ENCODE data around the gene SBNO2. TPM values are rescaled to one million over a fixed set of nuclear protein-coding genes. Genes with fewer than 3 reads are reported as not detected.

Gene SBNO2
- total and polyA plus RNA-seq, 4 donors, result 45.6 to 155 (median 95.9) TPM

GRCh38 chr19:1064661-1065605, 109.1 kb downstream of the SBNO2 start:
- peak; percentile 54 to 78 (median 75) for DNase-seq
- peak; percentile 84 for TF ChIP-seq CTCF (IDR thresholded peaks at IDR 0.05; ENCODE audit: control extremely low read depth, extremely low read depth)
- H3K27ac ChIP-seq (ENCODE audit: low read depth in 1 of 2, low read length in 1 of 2), result peak overlapping the region in 1 of 2 donors; percentile 56
- H3K36me3 ChIP-seq (ENCODE audit: control insufficient read depth in 4 of 4, insufficient read depth in 4 of 4, low read length in 4 of 4), result no peaks in the 10 kb centered on the region
- ATAC-seq (ENCODE audit: insufficient read depth, low FRiP score), result peak; percentile 32
- H3K27me3 ChIP-seq (ENCODE audit: control insufficient read depth in 3 of 3, insufficient read depth in 3 of 3, low read length in 2 of 3), result peaks cover 0 to 29% (median 26%) of the 10 kb centered on the region in 3 donors
- peaks cover 0 to 2% (median 0%) of the 10 kb centered on the region in 4 donors for H3K9me3 ChIP-seq (ENCODE audit: control insufficient read depth in 4 of 4, insufficient read depth in 3 of 4, low read length in 3 of 4)
- WGBS, 2 donors, result 9 to 13% methylated on average over 57 to 60 of the region's 60 CpGs
- H3K4me3 ChIP-seq, result no peak overlapping the region
- H3K9ac ChIP-seq (ENCODE audit: insufficient read depth in 1 of 2, low read length in 2 of 2), result no peak overlapping the region
- H3K4me1 ChIP-seq (ENCODE audit: control insufficient read depth in 5 of 5, insufficient read depth in 5 of 5, low read length in 5 of 5), result peaks cover 0 to 29% (median 0%) of the 10 kb centered on the region in 5 donors

GRCh38 chr19:1063909-1064660, 110.0 kb downstream of the SBNO2 start:
- Histone ChIP-seq H3K4me1 (ENCODE audit: control insufficient read depth in 5 of 5, insufficient read depth in 5 of 5, low read length in 5 of 5) (peaks cover 0 to 26% (median 0%) of the 10 kb centered on the region in 5 donors), H3K9ac (ENCODE audit: insufficient read depth in 1 of 2, low read length in 2 of 2) (no peak overlapping the region), H3K4me3 (no peak overlapping the region), H3K36me3 (ENCODE audit: control insufficient read depth in 4 of 4, insufficient read depth in 4 of 4, low read length in 4 of 4) (no peaks in the 10 kb centered on the region), H3K9me3 (ENCODE audit: control insufficient read depth in 4 of 4, insufficient read depth in 3 of 4, low read length in 3 of 4) (peaks cover 0 to 2% (median 0%) of the 10 kb centered on the region in 4 donors), H3K27ac (ENCODE audit: low read depth in 1 of 2, low read length in 1 of 2) (no peak overlapping the region), H3K27me3 (ENCODE audit: control insufficient read depth in 3 of 3, insufficient read depth in 3 of 3, low read length in 2 of 3) (peaks cover 0 to 24% (median 18%) of the 10 kb centered on the region in 3 donors)
- no peak for DNase-seq
- TF ChIP-seq CTCF (IDR thresholded peaks at IDR 0.05; ENCODE audit: control extremely low read depth, extremely low read depth), result no peak
- no peak for ATAC-seq (ENCODE audit: insufficient read depth, low FRiP score)
- 68 to 83% methylated on average over 37 of the region's 37 CpGs for WGBS, 2 donors

- Histone ChIP-seq H3K4me1 (ENCODE audit: control insufficient read depth in 5 of 5, insufficient read depth in 5 of 5, low read length in 5 of 5) (peaks cover 0 to 25% (median 0%) of the 10 kb centered on the region in 5 donors), H3K27ac (ENCODE audit: low read depth in 1 of 2, low read length in 1 of 2) (no peak overlapping the region), H3K4me3 (no peak overlapping the region), H3K9ac (ENCODE audit: insufficient read depth in 1 of 2, low read length in 2 of 2) (no peak overlapping the region), H3K27me3 (ENCODE audit: control insufficient read depth in 3 of 3, insufficient read depth in 3 of 3, low read length in 2 of 3) (peaks cover 0 to 17% (median 12%) of the 10 kb centered on the region in 3 donors), H3K36me3 (ENCODE audit: control insufficient read depth in 4 of 4, insufficient read depth in 4 of 4, low read length in 4 of 4) (no peaks in the 10 kb centered on the region), H3K9me3 (ENCODE audit: control insufficient read depth in 4 of 4, insufficient read depth in 3 of 4, low read length in 3 of 4) (peaks cover 0 to 8% (median 2%) of the 10 kb centered on the region in 4 donors)
- WGBS, 2 donors, result 78 to 85% methylated on average over 37 of the region's 37 CpGs
- DNase-seq (no peak), ATAC-seq (ENCODE audit: insufficient read depth, low FRiP score) (no peak)
- TF ChIP-seq CTCF (IDR thresholded peaks at IDR 0.05; ENCODE audit: control extremely low read depth, extremely low read depth), result no peak
Observed at GRCh38 chr19:1063030-1063908, 110.8 kb downstream of the SBNO2 start.
